Mucosa of descending colon (tissue), 3 donors: ENCODE data around the gene CFAP90. TPM values are rescaled to one million over a fixed set of nuclear protein-coding genes. Genes with fewer than 3 reads are reported as not detected.
A peak's percentile ranks its signal among the peaks of the same experiment; 100 is the strongest.

Source experiments
- ATAC-seq: fragments of 200-7000 bp; cut with Tn5 transposase; one replicate; pipeline ENCODE4 v1.9.1; 2020; ENCODE audit warnings: mild to moderate bottlenecking, moderate library complexity
- DNase-seq, 3 donors: peaks; one replicate each; pipeline ENCODE4 v3.0.0-alpha.2; 2020
- H3K36me3 ChIP-seq: fragments of 200-600 bp; one replicate; pipeline ENCODE4 v1.8.0; 2021; ENCODE audit warnings: low read depth, mild to moderate bottlenecking
- H3K4me1 ChIP-seq: fragments of 200-600 bp; one replicate; pipeline ENCODE4 v1.8.0; 2021; ENCODE audit warnings: low read depth, mild to moderate bottlenecking
- H3K4me3 ChIP-seq: fragments of 200-600 bp; one replicate; pipeline ENCODE4 v1.8.0; 2021; ENCODE audit warnings: mild to moderate bottlenecking
- H3K9me3 ChIP-seq: fragments of 200-600 bp; one replicate; pipeline ENCODE4 v1.8.0; 2021; ENCODE audit warnings: mild to moderate bottlenecking
- intact Hi-C, 2 donors: fragments of 100-400 bp; cut with DNase I in 1 of 2; cut with micrococcal nuclease in 1 of 2; formaldehyde crosslinking; loops; one replicate each; pipeline versions ENCODE4 v1.11.0 to v1.11.1; 2022; cut with DNase I, micrococcal nuclease
- long read RNA-seq, 2 donors: library from polyadenylated mRNA; unstranded; transcript quantifications; one replicate each; pipeline ENCODE4 v2.0.0, GENCODE V29; 2019 to 2021
- total RNA-seq, 3 donors: library from RNA; stranded (reverse); fragmentation: NEBNext Ultra II Directional in 2 of 3; extraction: Animal tissue kit (Norgen Biotek cat#: 25700) in 2 of 3; gene quantifications; one replicate each; pipeline versions ENCODE4 v1.2.1 to v1.2.4, GENCODE V29; 2021 to 2023
- TF ChIP-seq, protein P1 (sequence below): fragments of 200-600 bp; IDR thresholded peaks from one replicate; pipeline ENCODE4 v1.8.0; 2022; ENCODE audit warnings: antibody characterized with exemption, mild to moderate bottlenecking
- donor health status: DM: no; HTN: no; CAD: no; lungs with moderate emphysema.
- donor health status: DM: no; HTN: no; CAD: no.
- donor health status: DM: no; HTN: yes; CAD: no.

Gene CFAP90, protein sequence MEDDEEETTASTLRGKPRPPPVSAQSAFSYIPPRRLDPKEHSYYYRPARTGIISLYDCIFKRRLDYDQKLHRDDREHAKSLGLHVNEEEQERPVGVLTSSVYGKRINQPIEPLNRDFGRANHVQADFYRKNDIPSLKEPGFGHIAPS
- not detected for total RNA-seq
- long read RNA-seq, donor 1 = 0 reads
- long read RNA-seq, donor 2 = 0 reads

- no peaks in the 10 kb centered on the region for H3K9me3 ChIP-seq
- ATAC-seq = peak; percentile 77
- peaks cover 3% of the 10 kb centered on the region for H3K4me1 ChIP-seq
- intact Hi-C loops = no loop called here
- peak; percentile 32 to 61 (median 49) for DNase-seq
- TF ChIP-seq, protein P1, sequence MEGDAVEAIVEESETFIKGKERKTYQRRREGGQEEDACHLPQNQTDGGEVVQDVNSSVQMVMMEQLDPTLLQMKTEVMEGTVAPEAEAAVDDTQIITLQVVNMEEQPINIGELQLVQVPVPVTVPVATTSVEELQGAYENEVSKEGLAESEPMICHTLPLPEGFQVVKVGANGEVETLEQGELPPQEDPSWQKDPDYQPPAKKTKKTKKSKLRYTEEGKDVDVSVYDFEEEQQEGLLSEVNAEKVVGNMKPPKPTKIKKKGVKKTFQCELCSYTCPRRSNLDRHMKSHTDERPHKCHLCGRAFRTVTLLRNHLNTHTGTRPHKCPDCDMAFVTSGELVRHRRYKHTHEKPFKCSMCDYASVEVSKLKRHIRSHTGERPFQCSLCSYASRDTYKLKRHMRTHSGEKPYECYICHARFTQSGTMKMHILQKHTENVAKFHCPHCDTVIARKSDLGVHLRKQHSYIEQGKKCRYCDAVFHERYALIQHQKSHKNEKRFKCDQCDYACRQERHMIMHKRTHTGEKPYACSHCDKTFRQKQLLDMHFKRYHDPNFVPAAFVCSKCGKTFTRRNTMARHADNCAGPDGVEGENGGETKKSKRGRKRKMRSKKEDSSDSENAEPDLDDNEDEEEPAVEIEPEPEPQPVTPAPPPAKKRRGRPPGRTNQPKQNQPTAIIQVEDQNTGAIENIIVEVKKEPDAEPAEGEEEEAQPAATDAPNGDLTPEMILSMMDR = no peak
- H3K4me3 ChIP-seq = no peak within 1 kb of the TSS
- no peaks in the 10 kb centered on the region for H3K36me3 ChIP-seq
Observed at GRCh38 chr5:7850395-7851239, at the start of gene CFAP90. Gene CFAP90, minus strand, starts transcription at chr5:7851133. Its CDS starts 112 bp downstream, at chr5:7851021.

GRCh38 chr5:7897014-7897600 lies 46.2 kb upstream of the CFAP90 start:
- DNase-seq = peak in 1 of 3 donors; percentile 16
- H3K4me1 ChIP-seq = peaks cover 3% of the 10 kb centered on the region
- H3K4me3 ChIP-seq = no peak overlapping the region
- peak; percentile 49 for ATAC-seq
- intact Hi-C loops = no loop called here
- no peaks in the 10 kb centered on the region for H3K36me3 ChIP-seq
- TF ChIP-seq, protein P1 = no peak
- no peaks in the 10 kb centered on the region for H3K9me3 ChIP-seq

- DNase-seq = no peak
- no peak overlapping the region for H3K4me3 ChIP-seq
- no peaks in the 10 kb centered on the region for H3K9me3 ChIP-seq
- no peak for ATAC-seq
- H3K36me3 ChIP-seq = peaks cover 1% of the 10 kb centered on the region
- TF ChIP-seq, protein P1 = no peak
- intact Hi-C loops = no loop called here
- H3K4me1 ChIP-seq = peaks cover 3% of the 10 kb centered on the region
Observed at GRCh38 chr5:7894860-7895259, 43.9 kb upstream of the CFAP90 start.

GRCh38 chr5:7894439-7894838 lies 43.5 kb upstream of the CFAP90 start:
- intact Hi-C loops = no loop called here
- H3K9me3 ChIP-seq = no peaks in the 10 kb centered on the region
- TF ChIP-seq, protein P1 = no peak
- peaks cover 5% of the 10 kb centered on the region for H3K36me3 ChIP-seq
- peak; percentile 86 for ATAC-seq
- H3K4me3 ChIP-seq = no peak overlapping the region
- DNase-seq = peak in 1 of 3 donors; percentile 18
- H3K4me1 ChIP-seq = peaks cover 3% of the 10 kb centered on the region

- peaks cover 9% of the 10 kb centered on the region for H3K36me3 ChIP-seq
- ATAC-seq (no peak), DNase-seq (no peak)
- no peaks in the 10 kb centered on the region for H3K9me3 ChIP-seq
- H3K4me3 ChIP-seq = no peak overlapping the region
- TF ChIP-seq, protein P1 = no peak
- intact Hi-C loops = no loop called here
- H3K4me1 ChIP-seq = no peaks in the 10 kb centered on the region
Observed at GRCh38 chr5:7888901-7889300, 38.0 kb upstream of the CFAP90 start.
